ENCODE measurements around the gene SLC2A13.

DNA sequence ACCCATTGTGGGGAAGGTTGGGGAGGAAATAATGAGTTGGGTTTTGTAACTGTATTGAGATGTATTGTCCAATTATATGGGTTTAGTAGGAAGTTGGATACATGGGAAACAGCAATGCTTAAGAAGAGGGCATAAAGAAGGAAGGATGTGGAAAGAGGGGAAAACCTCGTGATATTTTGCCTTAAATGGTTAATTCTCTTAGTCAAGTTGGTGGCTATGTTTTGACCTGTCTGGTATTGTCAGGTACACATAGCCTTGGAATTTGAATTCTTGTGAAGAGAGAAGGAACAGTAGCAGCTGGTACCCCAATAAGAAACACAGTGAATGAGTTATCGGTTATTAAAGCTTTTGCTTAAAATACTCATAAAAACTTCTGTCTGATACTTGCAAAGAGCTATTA, 32.6 kb upstream of the SLC2A13 start:
- TF ChIP-seq, protein P1, sequence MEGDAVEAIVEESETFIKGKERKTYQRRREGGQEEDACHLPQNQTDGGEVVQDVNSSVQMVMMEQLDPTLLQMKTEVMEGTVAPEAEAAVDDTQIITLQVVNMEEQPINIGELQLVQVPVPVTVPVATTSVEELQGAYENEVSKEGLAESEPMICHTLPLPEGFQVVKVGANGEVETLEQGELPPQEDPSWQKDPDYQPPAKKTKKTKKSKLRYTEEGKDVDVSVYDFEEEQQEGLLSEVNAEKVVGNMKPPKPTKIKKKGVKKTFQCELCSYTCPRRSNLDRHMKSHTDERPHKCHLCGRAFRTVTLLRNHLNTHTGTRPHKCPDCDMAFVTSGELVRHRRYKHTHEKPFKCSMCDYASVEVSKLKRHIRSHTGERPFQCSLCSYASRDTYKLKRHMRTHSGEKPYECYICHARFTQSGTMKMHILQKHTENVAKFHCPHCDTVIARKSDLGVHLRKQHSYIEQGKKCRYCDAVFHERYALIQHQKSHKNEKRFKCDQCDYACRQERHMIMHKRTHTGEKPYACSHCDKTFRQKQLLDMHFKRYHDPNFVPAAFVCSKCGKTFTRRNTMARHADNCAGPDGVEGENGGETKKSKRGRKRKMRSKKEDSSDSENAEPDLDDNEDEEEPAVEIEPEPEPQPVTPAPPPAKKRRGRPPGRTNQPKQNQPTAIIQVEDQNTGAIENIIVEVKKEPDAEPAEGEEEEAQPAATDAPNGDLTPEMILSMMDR (IDR thresholded peaks at IDR 0.05; ENCODE audit: low read depth, low read length), result no peak
- TF ChIP-seq POLR2A (IDR thresholded peaks at IDR 0.05; ENCODE audit: extremely low read depth, insufficient read length), result no peak

Data from NB4 (cell line).